ENCODE data around the gene TCERG1L.

The TCERG1L gene

DNA sequence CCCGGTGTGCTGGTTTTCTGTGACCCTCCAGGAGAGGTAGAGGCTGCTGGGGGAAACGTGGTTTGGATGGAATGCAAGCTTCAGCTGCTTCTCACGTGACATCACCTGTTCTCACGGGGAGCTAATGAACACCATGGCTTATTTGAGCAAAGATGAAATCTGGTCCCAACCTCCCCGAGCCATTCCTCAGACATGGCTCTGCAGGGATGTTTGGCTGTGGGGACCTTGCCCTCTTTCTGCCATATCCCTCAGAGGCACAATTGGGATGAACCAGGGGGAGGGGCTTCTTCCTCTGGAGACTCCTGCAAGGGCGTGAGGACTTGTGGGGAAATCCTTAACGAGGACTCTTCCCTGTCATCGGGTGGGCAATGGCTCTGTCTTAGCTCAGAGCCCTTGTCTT, 236.8 kb downstream of the TCERG1L start:
- H3K27ac ChIP-seq = no peak overlapping the region
- TF ChIP-seq, protein P1, sequence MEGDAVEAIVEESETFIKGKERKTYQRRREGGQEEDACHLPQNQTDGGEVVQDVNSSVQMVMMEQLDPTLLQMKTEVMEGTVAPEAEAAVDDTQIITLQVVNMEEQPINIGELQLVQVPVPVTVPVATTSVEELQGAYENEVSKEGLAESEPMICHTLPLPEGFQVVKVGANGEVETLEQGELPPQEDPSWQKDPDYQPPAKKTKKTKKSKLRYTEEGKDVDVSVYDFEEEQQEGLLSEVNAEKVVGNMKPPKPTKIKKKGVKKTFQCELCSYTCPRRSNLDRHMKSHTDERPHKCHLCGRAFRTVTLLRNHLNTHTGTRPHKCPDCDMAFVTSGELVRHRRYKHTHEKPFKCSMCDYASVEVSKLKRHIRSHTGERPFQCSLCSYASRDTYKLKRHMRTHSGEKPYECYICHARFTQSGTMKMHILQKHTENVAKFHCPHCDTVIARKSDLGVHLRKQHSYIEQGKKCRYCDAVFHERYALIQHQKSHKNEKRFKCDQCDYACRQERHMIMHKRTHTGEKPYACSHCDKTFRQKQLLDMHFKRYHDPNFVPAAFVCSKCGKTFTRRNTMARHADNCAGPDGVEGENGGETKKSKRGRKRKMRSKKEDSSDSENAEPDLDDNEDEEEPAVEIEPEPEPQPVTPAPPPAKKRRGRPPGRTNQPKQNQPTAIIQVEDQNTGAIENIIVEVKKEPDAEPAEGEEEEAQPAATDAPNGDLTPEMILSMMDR (IDR thresholded peaks at IDR 0.05; ENCODE audit: low read depth, low read length) = no peak

DNA sequence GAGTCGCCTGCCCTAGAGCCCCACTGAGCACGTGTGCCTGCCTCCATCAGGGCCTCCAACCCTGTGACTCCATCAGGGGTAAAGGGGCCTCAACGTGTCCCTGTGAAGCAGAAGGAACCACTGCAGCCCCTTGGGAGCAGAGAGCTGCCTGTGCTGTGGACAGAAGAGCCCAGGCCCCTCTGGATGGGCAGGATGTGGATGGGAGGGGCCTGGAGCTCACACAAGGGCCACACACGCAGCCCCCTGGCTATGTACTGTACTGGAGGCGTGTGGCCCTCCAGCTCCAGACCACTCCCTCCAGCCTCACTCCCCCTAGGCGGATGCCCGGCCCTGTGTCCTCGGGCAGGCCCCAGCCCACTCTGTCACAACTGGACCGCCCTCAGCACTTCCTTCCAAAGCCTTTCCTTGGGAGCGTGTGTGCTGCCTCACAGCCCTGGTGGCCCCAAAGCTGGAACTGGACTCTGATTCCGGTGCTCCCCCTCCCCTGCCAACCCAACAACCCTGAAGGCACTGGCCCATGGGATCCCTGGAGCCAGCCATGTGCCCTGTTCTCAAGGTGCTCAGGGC, 238.0 kb downstream of the TCERG1L start:
- Histone ChIP-seq H3K4me3 (ENCODE audit: low read depth, low read length) (no peak overlapping the region), H3K36me3 (no peaks in the 10 kb centered on the region), H3K27ac (no peak overlapping the region), H3K9me3 (ENCODE audit: severe bottlenecking) (no peaks in the 10 kb centered on the region), H3K27me3 (ENCODE audit: insufficient read depth, low read depth, severe bottlenecking) (no peaks in the 10 kb centered on the region)
- DNase-seq = no peak
- TF ChIP-seq, protein P1 (IDR thresholded peaks at IDR 0.05; ENCODE audit: low read depth, low read length) = no peak

More for the DNA sequence above, 236.8 kb downstream of the TCERG1L start:
- Histone ChIP-seq H3K27me3 (ENCODE audit: insufficient read depth, low read depth, severe bottlenecking) (no peaks in the 10 kb centered on the region), H3K9me3 (ENCODE audit: severe bottlenecking) (no peaks in the 10 kb centered on the region), H3K36me3 (no peaks in the 10 kb centered on the region), H3K4me3 (ENCODE audit: low read depth, low read length) (no peak overlapping the region)
- no peak for DNase-seq

DNA sequence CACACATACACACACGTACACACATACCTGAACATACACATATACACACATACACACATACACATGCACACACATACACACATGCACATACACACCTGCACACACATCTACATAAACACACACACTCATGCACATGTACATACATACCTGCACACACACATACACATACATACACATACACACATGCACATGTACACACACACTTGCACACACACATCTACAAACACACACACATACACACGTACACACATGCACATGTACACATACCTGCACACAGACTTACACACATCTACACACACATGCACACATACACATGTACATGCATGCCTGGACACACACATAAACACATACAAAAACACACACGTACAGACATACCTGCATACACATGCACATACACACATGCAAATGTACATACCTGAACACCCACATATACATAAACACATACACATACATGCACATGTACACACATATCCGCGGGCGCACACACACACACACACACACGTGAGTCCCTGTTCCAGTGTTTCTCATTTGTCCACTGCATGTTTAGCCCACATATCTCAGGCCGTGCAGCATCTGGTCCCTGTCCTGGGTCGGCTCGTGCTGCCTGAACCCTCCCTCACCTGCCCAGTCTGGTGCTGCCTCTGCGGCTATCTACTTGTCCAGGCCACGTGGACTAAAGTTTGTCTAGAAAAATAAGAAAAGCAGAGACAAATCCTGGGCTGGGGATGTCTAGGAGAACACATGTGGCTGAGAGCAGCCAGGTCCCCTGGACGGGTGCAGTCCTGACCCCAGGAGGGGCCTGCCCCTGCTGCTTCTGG, 238.7 kb downstream of the TCERG1L start:
- Histone ChIP-seq H3K27me3 (ENCODE audit: insufficient read depth, low read depth, severe bottlenecking) (no peaks in the 10 kb centered on the region), H3K9me3 (ENCODE audit: severe bottlenecking) (no peaks in the 10 kb centered on the region), H3K36me3 (no peaks in the 10 kb centered on the region), H3K4me3 (ENCODE audit: low read depth, low read length) (no peak overlapping the region), H3K27ac (no peak overlapping the region)
- TF ChIP-seq, protein P1 (IDR thresholded peaks at IDR 0.05; ENCODE audit: low read depth, low read length) = no peak
- DNase-seq = no peak

DNA sequence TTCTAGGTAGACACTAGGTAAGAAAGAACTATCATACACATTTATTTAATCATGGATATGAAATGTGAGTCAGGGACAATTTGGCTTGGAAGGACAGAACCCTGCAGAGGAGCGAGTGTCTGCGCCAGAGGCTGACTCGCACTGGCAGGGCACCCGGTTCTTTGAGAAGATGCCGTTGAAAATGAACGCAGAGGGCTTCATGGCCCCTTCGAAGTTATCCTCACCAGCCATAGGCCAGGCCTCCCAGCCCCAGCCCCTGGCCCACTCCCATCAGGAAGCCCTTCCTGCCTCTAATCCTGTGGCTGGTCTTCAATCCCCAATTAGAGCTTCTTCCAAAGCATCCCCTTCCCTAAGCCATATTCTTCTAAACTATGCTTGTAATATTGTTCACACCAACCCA, 239.8 kb downstream of the TCERG1L start:
- no peaks in the 10 kb centered on the region for H3K27me3 ChIP-seq (ENCODE audit: insufficient read depth, low read depth, severe bottlenecking)
- no peak overlapping the region for H3K27ac ChIP-seq
- DNase-seq = no peak
- TF ChIP-seq, protein P1 (IDR thresholded peaks at IDR 0.05; ENCODE audit: low read depth, low read length) = no peak
- H3K36me3 ChIP-seq = no peaks in the 10 kb centered on the region
- no peak overlapping the region for H3K4me3 ChIP-seq (ENCODE audit: low read depth, low read length)
- H3K9me3 ChIP-seq (ENCODE audit: severe bottlenecking) = no peaks in the 10 kb centered on the region

DNA sequence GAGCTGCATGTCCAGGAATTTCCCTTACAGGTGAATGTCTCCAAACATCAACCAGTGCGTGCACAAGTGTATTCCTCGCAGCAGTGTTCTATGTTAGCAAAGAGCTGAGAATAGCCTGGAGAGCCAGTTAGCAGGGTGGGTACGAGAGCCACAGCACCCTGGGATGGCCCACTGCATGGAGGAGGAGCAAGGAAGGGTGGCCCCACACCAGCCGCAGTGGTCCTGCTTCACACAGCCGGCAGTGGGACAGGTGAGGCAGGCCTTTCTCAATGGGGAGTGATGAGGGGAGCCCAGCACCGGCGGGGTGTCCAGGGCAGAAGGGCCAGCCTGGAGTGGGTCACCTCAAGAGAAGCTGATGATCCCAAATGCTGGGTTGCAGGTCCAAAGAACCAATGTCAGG, 240.7 kb downstream of the TCERG1L start:
- Histone ChIP-seq H3K36me3 (no peaks in the 10 kb centered on the region), H3K9me3 (ENCODE audit: severe bottlenecking) (no peaks in the 10 kb centered on the region), H3K27ac (no peak overlapping the region), H3K27me3 (ENCODE audit: insufficient read depth, low read depth, severe bottlenecking) (no peaks in the 10 kb centered on the region), H3K4me3 (ENCODE audit: low read depth, low read length) (no peak overlapping the region)
- DNase-seq = no peak
- TF ChIP-seq, protein P1 (IDR thresholded peaks at IDR 0.05; ENCODE audit: low read depth, low read length) = no peak

All from WERI-Rb-1 (cell line).